Tibial nerve (tissue), 4 donors: ENCODE measurements around the gene TMEM225B.

Experiments
- CTCF ChIP-seq, 5 experiments: fragments of 200-600 bp in 3 of 5; fragments of 450-650 bp in 2 of 5; sonication (generic) in 3 of 5; IDR thresholded peaks; one replicate each; pipeline ENCODE4 v1.5.1; 2016 to 2019; ENCODE audit warnings: antibody characterized with exemption in 5 of 5, mild to moderate bottlenecking in 3 of 5, moderate library complexity in 2 of 5
- EP300 ChIP-seq, 2 donors: sonication (generic); formaldehyde crosslinking; IDR thresholded peaks; one replicate each; pipeline ENCODE4 v1.6.1; 2017; ENCODE audit warnings: antibody characterized with exemption in 2 of 2, mild to moderate bottlenecking in 1 of 2
- POLR2A ChIP-seq, 2 donors: fragments of 450-650 bp; IDR thresholded peaks; one replicate each; pipeline ENCODE4 v1.6.1; 2017; ENCODE audit warnings: antibody characterized with exemption in 2 of 2, mild to moderate bottlenecking in 2 of 2, moderate library complexity in 2 of 2

DNA sequence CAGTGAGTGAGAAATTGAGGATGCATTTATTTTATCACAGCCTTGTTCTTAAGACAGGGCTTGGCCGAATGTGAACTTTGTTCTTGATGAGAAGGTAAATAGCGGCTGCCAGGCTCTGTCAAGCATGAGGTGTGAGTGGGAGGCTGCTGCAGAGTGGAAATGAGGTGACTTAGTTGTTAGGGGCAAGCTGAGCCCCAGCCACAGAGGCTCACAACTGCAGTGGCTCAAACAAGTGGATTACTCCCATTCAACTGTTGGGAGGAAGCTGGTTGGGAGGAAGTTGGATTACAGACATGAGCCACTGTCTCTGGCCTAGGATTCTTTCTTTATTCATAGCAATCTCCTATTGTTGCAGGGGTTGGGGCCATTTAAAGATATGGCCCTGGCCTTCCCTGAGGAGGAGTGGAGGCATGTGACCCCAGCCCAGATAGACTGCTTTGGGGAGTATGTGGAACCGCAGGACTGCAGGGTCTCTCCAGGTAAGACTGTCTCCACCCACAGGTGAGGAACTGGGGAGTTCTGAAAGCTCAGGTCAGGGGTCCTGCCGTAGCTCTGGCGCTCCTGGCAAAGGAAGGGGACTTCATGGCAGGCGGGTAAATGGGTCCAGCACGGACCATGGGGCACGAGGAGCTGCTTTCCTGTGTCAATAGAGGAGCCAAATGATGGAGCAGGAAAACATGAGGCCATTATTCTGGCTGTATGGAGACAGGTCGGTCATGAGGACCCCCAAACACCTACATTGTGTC is 25.8 kb downstream of the TMEM225B start:
- TF ChIP-seq CTCF (IDR thresholded peaks at IDR 0.05), result no peak
- no peak for TF ChIP-seq POLR2A (IDR thresholded peaks at IDR 0.05)
- TF ChIP-seq EP300 (IDR thresholded peaks at IDR 0.05), result no peak
